Activated naive CD4-positive, alpha-beta T cell treated with anti-CD3 and anti-CD28 coated beads, Interleukin-2, amount 50 U/mL, for 24 hours (primary cell): ENCODE measurements around the gene VAMP2.

Experiments used
- H3K27ac Mint-ChIP-seq: one replicate; pipeline ENCODE4 v1.8.0; 2021; ENCODE audit warnings: mild to moderate bottlenecking, mixed read lengths
- H3K27me3 Mint-ChIP-seq: one replicate; pipeline ENCODE4 v1.8.0; 2021; ENCODE audit warnings: mixed read lengths
- H3K36me3 Mint-ChIP-seq: one replicate; pipeline ENCODE4 v1.8.0; 2021; ENCODE audit warnings: mixed read lengths
- H3K4me1 Mint-ChIP-seq: one replicate; pipeline ENCODE4 v1.8.0; 2021; ENCODE audit warnings: mixed read lengths
- H3K4me3 Mint-ChIP-seq: one replicate; pipeline ENCODE4 v1.8.0; 2021; ENCODE audit warnings: mild to moderate bottlenecking, mixed read lengths
- H3K9me3 Mint-ChIP-seq: one replicate; pipeline ENCODE4 v1.8.0; 2021; ENCODE audit warnings: mixed read lengths

The VAMP2 gene

DNA sequence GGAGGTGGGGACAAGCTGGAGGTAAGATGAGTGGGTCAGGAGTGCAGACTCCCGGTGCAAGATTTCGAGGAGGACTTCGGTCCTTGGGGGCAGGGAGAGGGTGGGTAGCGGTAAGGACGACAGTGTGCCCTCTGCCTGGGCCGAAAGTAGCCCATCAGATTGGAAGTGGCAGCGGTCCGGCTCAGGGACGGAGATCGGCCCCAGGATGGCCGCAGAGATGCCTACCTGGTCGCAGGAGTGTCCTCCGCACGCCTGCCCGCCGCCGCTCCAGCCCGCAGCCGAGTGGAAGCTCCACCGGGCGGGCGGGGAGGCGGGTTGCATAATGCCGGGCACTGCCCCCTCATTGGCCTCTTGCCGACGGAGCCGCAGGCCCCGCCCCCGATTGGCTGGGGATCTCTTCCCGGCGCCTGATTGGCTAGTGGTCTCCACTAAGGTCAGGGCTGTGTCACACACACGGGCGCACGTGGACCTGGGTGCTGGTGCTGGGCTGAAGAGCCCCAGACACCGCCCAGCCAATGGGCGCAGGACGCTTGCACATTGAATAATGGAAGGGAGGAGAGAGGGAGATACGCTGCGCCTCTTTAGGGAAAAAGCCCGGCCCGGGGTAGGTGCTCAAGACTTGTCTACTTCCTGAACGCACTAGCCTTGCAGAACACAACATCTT, 10.5 kb downstream of the VAMP2 start, which contains the start of gene PER1:
Gene PER1, minus strand, starts transcription at position 293 of the 664 bp plus-strand sequence. CDS start 1,698 bp downstream, outside the sequence.
- Mint-ChIP-seq H3K27me3 (no peaks in the 10 kb centered on the region), H3K36me3 (peaks cover 8% of the 10 kb centered on the region), H3K4me1 (peaks cover 25% of the 10 kb centered on the region), H3K9me3 (no peaks in the 10 kb centered on the region), H3K4me3 (peak within 1 kb of the TSS; percentile 88), H3K27ac (peak within 1 kb of the TSS; percentile 83)

DNA sequence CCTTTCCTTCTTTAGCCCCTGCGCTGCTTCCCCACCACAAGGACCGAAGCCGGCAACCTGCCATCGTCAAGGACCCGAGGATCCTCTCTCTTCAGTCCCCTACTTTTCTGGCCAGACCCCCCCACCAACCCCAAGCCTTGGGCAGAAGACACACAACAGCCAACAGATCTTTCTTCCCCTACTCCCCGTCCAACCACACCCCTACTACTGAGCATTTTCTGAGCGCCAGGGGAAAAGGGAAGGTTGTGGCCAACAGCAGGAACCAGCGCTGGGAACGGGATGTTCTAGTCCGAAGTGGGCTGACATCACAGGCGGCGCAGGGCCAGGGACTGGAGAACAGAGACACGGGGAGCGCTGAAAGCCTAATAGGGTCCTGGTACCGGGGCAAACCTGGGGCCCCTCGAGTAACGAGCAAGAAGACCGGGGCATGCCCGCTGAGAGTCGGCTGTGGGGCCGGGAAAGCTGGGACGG, 11.1 kb downstream of the VAMP2 start:
- peak overlapping the region; percentile 88 for H3K4me3 Mint-ChIP-seq
- peaks cover 10% of the 10 kb centered on the region for H3K36me3 Mint-ChIP-seq
- no peaks in the 10 kb centered on the region for H3K9me3 Mint-ChIP-seq
- peaks cover 29% of the 10 kb centered on the region for H3K4me1 Mint-ChIP-seq
- H3K27me3 Mint-ChIP-seq: no peaks in the 10 kb centered on the region
- peak overlapping the region; percentile 83 for H3K27ac Mint-ChIP-seq

DNA sequence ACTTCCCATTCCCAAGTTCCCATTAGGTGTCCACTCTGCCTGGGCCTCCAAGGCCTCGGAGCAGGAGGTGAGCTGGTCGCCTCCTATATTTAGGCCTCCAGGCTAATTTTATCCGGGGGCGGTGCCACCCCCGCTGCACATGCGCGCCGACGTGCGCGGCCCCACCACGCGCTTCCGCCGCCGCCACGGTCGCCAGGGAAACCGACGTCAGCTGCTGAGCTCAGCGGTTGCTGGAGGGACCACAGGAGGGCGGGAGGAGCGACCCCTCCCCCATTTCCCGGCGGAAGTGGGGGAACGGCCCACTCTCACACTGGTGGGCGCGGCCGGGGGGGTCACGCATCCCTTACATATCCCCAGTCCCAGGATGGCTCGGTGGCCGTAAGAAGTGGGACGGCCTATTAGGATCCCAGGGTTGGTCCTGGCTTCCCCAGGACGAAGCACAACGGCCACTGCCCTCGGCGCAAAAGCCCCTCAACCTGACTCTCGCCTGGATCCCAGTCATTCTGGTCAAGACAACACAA, 11.6 kb downstream of the VAMP2 start:
- H3K9me3 Mint-ChIP-seq: no peaks in the 10 kb centered on the region
- H3K4me1 Mint-ChIP-seq: peaks cover 32% of the 10 kb centered on the region
- peak overlapping the region; percentile 88 for H3K4me3 Mint-ChIP-seq
- no peaks in the 10 kb centered on the region for H3K27me3 Mint-ChIP-seq
- peak overlapping the region; percentile 83 for H3K27ac Mint-ChIP-seq
- H3K36me3 Mint-ChIP-seq: peaks cover 15% of the 10 kb centered on the region

DNA sequence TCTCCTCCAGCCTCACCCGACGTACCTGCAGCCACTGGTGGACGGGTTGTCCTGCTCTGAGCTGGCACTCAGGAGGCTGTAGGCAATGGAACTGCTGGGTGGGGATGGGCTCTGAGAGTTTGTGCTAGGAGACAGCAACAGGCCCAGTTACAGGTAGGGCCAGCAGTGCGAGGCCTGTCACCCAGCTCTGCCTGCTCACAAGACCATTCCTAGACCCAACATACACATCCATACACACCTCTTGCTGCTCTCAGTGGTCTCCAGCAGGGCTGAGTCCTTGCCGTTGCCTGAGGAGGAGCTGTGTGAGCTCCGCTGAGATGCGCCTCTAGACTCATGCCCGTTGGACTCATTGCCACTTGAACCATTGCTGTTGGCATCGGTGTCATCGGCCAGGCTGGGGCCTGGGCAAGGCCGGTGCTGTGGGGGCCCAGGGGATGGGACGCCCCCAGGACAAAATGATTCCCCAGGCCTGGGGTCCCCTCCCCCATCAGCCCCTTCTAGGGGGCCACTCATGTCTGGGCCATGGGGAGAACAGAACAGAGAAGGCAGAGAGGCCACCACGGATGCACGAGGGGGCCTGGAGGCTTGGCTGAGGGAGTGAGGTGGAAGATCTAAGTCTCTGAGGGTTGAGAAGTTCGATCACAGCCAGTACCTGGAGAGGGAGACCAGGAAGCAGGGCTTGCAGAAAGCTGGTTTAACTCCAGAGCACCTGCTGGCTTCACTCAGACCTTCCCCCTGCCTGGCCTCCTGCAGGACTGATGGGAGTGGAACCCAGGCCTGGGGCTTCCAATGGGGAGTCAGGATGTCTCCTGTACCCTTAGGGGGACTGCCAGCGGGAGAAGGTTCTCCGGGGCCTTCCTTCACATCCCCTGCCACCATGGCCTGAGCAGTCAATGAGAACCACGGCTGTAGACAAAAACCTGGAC, 12.3 kb downstream of the VAMP2 start:
- Mint-ChIP-seq H3K36me3 (peaks cover 16% of the 10 kb centered on the region), H3K4me1 (peaks cover 32% of the 10 kb centered on the region), H3K27me3 (no peaks in the 10 kb centered on the region), H3K4me3 (peak overlapping the region; percentile 88), H3K27ac (peak overlapping the region; percentile 84), H3K9me3 (no peaks in the 10 kb centered on the region)

DNA sequence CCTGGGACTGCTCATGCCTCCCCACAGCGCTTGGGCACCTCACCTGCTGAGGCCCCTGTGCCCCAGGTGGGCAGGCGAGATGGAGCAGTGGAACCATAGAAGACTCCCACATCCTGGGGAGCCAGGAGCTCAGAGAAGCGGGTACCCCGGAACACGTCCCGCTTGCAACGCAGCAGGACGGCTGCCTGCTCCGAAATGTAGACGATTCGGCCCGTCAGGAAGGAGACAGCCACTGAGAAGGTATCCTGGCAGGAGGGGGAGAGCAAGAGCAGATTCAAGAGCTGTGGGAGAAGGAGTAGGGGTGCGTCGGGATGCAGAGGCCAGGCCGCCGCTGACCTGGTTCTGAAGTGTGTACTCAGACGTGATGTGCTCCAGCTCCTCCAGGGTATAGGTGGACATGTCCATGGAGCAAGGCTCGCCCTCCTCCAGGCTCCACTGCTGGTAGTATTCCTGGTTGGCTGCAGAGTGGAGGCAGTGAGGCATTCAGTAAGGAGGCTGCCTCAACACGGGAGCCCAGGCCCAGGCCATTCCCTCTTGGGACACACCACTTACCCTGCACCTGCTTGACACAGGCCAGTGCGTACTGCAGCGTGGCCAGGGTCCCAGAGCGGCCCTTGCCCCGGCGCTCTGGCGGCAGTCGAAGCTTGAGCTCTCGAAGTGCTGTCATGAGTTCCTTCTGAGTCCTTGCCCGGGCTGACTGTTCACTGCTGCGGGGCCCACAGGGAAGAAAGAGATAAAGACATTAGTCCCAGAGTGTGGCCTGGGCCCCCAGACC, 13.1 kb downstream of the VAMP2 start:
- Mint-ChIP-seq H3K36me3 (peaks cover 16% of the 10 kb centered on the region), H3K27me3 (no peaks in the 10 kb centered on the region), H3K4me1 (peaks cover 32% of the 10 kb centered on the region), H3K27ac (no peak overlapping the region), H3K9me3 (no peaks in the 10 kb centered on the region), H3K4me3 (peak overlapping the region; percentile 57)

DNA sequence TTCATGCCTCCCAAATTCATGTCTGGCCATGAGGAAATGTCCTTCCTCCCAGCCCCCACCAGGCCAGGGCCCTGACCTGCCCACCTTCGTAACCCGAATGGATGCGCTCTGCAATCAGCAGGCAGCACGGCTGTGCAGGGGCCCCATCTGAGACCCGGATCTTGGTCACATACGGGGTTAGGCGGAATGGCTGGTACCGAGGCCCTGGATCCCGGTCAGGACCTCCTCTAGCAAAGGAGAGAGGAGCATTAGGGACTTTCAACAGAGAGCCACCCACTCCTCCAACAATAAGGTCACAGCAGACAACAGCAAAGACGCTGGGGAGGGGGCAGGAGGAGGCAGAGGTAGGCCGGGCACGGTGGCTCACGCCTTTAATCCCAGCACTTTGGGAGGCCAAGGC, 14.2 kb downstream of the VAMP2 start:
- H3K4me1 Mint-ChIP-seq: peaks cover 32% of the 10 kb centered on the region
- no peaks in the 10 kb centered on the region for H3K27me3 Mint-ChIP-seq
- peaks cover 16% of the 10 kb centered on the region for H3K36me3 Mint-ChIP-seq
- no peak overlapping the region for H3K4me3 Mint-ChIP-seq
- no peak overlapping the region for H3K27ac Mint-ChIP-seq
- no peaks in the 10 kb centered on the region for H3K9me3 Mint-ChIP-seq

DNA sequence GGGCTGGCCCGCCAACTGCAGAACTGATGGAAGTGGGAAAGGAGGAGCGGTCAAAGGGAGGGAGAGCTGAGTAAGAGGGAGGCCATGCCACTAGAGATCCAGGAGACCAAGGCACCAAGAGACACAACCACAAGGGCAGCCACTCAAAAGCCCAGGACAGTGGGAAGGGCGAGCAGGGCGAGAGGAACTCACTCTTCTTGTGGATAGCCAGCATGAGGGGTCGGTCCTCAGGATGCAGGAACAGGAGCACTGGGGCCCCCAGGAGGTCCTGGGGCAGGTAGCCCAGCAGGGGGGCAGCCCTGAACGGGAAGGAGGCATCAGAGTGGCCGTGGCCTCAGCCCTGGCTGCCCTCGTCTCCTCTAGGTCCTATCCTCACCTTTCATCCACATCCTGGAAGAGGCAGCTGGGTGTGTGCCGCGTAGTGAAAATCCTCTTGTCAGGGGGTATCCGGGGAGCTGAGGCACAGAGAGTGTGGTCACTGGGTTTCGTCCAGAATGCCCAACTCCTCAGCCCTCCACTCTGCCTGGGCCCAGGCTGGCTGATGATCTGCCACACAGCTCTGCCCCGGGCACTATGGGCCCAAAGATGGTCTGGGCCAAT, 14.8 kb downstream of the VAMP2 start:
- peaks cover 16% of the 10 kb centered on the region for H3K36me3 Mint-ChIP-seq
- H3K4me3 Mint-ChIP-seq: no peak overlapping the region
- H3K27ac Mint-ChIP-seq: peak overlapping the region; percentile 51
- H3K9me3 Mint-ChIP-seq: no peaks in the 10 kb centered on the region
- H3K27me3 Mint-ChIP-seq: no peaks in the 10 kb centered on the region
- H3K4me1 Mint-ChIP-seq: peaks cover 32% of the 10 kb centered on the region

DNA sequence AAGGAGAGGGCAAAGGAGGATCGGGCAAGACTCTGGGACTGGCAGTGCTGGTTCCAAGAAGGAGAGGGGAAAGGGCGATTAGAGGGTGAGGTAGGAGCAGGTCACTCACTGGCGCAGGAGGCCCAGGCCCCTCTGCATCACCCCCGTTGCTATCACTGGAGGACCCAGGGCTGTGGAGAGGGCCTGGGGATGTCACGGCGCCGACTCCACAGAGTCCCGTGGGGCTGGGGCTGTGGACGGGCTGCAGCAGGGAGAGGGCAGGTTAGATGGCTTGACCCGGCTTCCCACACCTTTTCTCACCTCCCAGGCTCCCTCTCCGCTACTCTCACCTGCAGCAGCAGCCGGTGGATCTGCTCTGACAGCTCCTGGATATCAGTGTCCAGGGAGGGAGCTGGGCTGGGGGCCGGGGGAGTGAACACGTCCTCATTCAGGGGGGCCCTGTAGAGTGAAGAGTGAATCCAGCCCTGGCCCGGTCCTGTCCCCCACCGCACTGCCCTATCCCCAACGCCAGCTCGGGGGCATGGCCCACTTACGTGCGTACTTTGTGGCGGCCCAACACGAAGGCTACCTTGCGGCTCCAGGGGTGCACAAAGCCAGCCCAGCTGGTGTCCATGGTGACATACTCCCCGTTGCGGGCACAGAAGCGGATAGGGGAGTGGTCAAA, 15.5 kb downstream of the VAMP2 start:
- Mint-ChIP-seq H3K36me3 (peaks cover 14% of the 10 kb centered on the region), H3K27me3 (no peaks in the 10 kb centered on the region), H3K4me3 (no peak overlapping the region), H3K27ac (peak overlapping the region; percentile 51), H3K4me1 (peaks cover 32% of the 10 kb centered on the region), H3K9me3 (no peaks in the 10 kb centered on the region)

DNA sequence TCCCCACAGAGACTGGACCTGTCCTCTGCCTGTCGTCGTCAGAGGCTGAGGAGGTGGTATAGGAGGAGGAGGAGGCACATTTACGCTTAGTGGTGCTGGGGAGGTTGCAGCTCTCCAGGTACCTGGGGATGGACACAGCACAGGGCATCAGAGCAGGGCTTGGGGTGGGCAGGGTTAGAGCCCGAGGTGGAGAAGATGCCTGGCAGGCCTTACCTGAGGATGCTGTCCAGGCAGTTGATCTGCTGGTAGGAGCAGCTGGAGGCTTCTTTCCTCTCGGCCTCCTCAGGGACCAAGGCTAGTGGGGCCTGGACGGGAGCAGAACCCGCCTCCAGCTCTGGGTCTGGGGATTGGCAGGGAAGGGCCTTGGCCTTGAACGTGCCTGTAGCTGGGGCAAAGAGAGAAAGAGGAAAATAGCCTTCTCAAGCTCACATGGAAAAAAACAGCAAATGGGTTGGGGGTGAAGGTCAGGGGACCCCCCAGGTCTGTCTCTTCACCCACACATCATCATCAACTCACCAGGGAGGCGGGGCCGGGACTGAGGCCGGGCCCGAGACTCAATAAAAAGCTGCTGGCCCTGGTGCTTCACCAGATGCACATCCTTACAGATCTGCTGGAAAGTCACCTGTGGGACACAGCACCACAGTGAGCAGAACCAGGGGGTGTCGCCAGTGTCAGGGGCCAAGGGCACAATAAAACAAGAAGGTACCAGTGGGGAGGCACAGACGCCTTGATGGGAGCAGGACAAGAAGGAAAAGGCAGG, 16.2 kb downstream of the VAMP2 start:
- no peaks in the 10 kb centered on the region for H3K27me3 Mint-ChIP-seq
- H3K36me3 Mint-ChIP-seq: peaks cover 14% of the 10 kb centered on the region
- peak overlapping the region; percentile 74 for H3K27ac Mint-ChIP-seq
- no peaks in the 10 kb centered on the region for H3K9me3 Mint-ChIP-seq
- no peak overlapping the region for H3K4me3 Mint-ChIP-seq
- peaks cover 28% of the 10 kb centered on the region for H3K4me1 Mint-ChIP-seq

DNA sequence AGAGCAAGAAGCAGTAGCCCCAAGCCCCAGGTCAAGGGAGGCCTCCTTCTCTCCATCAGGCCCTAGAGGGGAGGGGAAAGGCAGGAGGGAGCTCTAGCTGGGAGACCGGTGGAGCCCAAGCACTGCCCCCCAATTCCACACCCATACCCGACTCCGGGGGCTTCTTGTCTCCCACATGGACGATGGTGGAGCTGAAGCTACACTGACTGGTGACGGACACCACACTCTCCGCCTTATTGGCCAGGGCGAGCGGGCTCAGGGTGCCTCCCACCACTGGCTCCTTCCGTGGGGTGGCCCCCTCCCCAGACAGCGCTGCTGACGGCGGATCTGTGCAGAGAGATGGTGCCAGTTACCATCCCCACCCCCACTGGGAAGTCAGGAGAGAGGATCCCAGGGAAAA, 16.9 kb downstream of the VAMP2 start:
- Mint-ChIP-seq H3K27me3 (no peaks in the 10 kb centered on the region), H3K36me3 (peaks cover 14% of the 10 kb centered on the region), H3K9me3 (no peaks in the 10 kb centered on the region), H3K4me3 (no peak overlapping the region), H3K4me1 (peaks cover 22% of the 10 kb centered on the region), H3K27ac (no peak overlapping the region)

DNA sequence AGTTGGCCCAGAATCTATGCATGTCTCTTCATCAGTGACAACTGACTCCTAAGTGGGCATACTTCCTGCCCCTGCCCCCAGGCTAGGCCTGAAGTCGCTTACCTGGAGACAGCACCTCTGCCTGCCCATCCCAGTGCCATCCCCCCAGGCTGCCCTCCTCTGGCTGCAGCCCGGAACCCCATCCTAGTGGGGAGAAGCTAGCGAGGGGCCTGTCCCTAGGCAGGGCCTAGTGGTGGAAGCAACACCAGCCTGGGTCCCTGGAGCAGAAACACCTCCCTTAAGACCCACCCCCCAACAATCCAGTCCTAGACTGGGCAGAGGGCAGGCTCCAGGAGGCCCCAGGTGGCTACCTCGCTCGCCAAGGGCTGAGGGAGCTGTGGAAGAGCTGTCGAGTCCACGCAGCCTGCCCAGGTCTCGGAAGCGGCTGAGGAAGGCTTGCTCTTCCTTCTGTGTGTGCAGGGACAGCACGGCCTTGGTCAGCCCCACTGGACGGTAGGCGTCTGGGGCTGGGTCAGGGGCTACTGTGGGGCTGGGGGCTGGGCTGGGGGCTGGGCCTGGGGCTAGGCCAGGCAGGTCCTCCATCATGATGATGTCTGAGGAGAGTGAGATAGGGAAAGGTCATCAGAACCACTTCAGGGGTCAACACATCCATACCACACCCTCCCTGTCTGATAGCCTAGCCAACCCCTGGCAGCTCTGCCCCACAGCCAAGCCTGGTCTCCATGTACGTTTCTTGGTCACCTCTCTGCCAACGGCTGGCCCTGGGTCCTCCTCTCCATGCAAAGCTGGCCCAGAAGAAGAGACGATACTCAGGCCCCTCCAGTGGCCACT, 18.1 kb downstream of the VAMP2 start:
- H3K9me3 Mint-ChIP-seq: no peaks in the 10 kb centered on the region
- peaks cover 10% of the 10 kb centered on the region for H3K4me1 Mint-ChIP-seq
- no peaks in the 10 kb centered on the region for H3K27me3 Mint-ChIP-seq
- peak overlapping the region; percentile 41 for H3K27ac Mint-ChIP-seq
- no peak overlapping the region for H3K4me3 Mint-ChIP-seq
- peaks cover 14% of the 10 kb centered on the region for H3K36me3 Mint-ChIP-seq

DNA sequence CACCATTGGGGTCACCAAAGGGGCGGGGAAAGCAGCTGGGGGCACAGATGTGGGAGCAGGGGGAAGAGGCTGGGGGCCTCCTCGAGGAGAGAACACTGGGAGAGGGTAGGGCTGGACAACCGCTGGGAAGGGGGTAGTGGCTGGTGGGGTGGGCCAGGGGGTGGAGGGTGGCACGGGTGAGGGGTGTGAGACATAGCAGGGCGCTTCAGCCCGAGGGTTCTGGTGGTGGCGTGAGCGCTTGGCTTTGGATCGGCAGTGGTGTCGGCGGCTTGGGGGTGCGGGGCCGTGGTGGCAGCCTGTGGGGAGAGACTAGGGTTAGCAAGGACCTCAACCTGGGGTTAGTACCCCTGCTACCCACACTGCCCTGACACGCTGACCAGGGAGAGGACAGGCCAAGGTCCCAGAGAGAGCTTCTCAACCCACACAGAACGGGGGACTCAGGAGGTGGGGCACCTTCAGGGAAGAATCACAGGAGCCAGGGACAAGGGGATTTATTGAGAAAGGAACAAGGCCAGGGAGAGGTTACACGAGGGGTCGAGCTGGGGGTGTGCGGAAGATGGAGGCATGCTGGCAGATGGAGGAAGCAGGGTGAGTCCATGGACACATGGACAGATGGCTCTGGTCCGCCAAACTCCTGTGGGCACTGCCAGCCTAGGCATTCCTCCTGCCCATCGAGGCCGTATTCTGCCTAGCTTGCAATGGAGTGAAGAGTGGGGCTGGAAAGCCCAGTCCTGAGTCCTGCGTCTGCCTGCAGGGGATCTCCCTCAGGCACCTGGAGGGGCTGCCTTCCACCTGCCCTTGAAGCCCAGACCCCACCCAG, 19.0 kb downstream of the VAMP2 start:
- H3K27ac Mint-ChIP-seq: peak overlapping the region; percentile 77
- H3K27me3 Mint-ChIP-seq: no peaks in the 10 kb centered on the region
- peaks cover 14% of the 10 kb centered on the region for H3K36me3 Mint-ChIP-seq
- no peak overlapping the region for H3K4me3 Mint-ChIP-seq
- H3K4me1 Mint-ChIP-seq: peaks cover 6% of the 10 kb centered on the region
- H3K9me3 Mint-ChIP-seq: no peaks in the 10 kb centered on the region
